Hepatocyte (in vitro differentiated cells): ENCODE results near the gene TMEM114. TPM values are rescaled to one million over a fixed set of nuclear protein-coding genes. Genes with fewer than 3 reads are reported as not detected.

Source experiments
- DNase-seq: peaks from one replicate; pipeline ENCODE4 v3.0.0-alpha.2; 2016; ENCODE audit warnings: low spot score
- H2AFZ ChIP-seq: fragments of 200-600 bp; sonication (generic); 2 replicates; pipeline ENCODE4 v1.6.0; 2016; ENCODE audit warnings: antibody characterized with exemption, mild to moderate bottlenecking
- H3K27ac ChIP-seq: fragments of 200-600 bp; sonication (generic); 2 replicates; pipeline ENCODE4 v1.5.1; 2016; ENCODE audit warnings: mild to moderate bottlenecking
- H3K27me3 ChIP-seq: fragments of 200-600 bp; sonication (generic); 2 replicates; pipeline ENCODE4 v1.6.1; 2016
- H3K36me3 ChIP-seq: fragments of 200-600 bp; sonication (generic); replicated peaks from 2 replicates; pipeline ENCODE4 v1.5.1; 2016; ENCODE audit warnings: low read depth; ENCODE audit not compliant: insufficient read depth
- H3K4me1 ChIP-seq: fragments of 200-600 bp; sonication (generic); 2 replicates; pipeline ENCODE4 v1.5.1; 2016; ENCODE audit warnings: mild to moderate bottlenecking, moderate library complexity; ENCODE audit not compliant: insufficient read depth
- H3K4me2 ChIP-seq: fragments of 200-600 bp; sonication (generic); 2 replicates; pipeline ENCODE4 v1.6.0; 2016
- H3K4me3 ChIP-seq: fragments of 200-600 bp; sonication (generic); 2 replicates; pipeline ENCODE4 v1.5.1; 2016; ENCODE audit warnings: mild to moderate bottlenecking
- H3K79me2 ChIP-seq: fragments of 200-600 bp; sonication (generic); 2 replicates; pipeline ENCODE4 v1.6.0; 2017; ENCODE audit warnings: mild to moderate bottlenecking
- H3K9me2 ChIP-seq: fragments of 200-600 bp; sonication (generic); replicated peaks from 2 replicates; pipeline ENCODE4 v1.6.0; 2017; ENCODE audit warnings: mild to moderate bottlenecking; ENCODE audit not compliant: insufficient read depth
- H3K9me3 ChIP-seq: fragments of 200-600 bp; sonication (generic); 2 replicates; pipeline ENCODE4 v1.5.1; 2016; ENCODE audit warnings: low read depth, mild to moderate bottlenecking
- H4K20me1 ChIP-seq: fragments of 200-600 bp; sonication (generic); 2 replicates; pipeline ENCODE4 v1.6.0; 2016; ENCODE audit warnings: mild to moderate bottlenecking; ENCODE audit not compliant: insufficient read depth, poor library complexity, severe bottlenecking
- EZH2 ChIP-seq: fragments of 200-600 bp; sonication (generic); IDR thresholded peaks from 2 replicates; pipeline ENCODE4 v1.6.1; 2016; ENCODE audit warnings: antibody characterized with exemption, mild to moderate bottlenecking, borderline replicate concordance
- EZH2phosphoT487 ChIP-seq: fragments of 200-600 bp; sonication (generic); IDR thresholded peaks from one replicate; pipeline ENCODE4 v1.6.1; 2018; ENCODE audit warnings: antibody characterized with exemption, mild to moderate bottlenecking, low read depth, moderate library complexity; ENCODE audit not compliant: unreplicated experiment, severe bottlenecking
- WGBS: methylation state at CpG from one replicate; pipeline ENCODE4 v1.1.6; 2016; ENCODE audit warnings: low lambda C conversion rate; ENCODE audit errors: missing lambda C conversion rate; 5-methylcytosine and 5-hydroxymethylcytosine counted together
- polyA plus RNA-seq: library from polyadenylated mRNA; unstranded; fragments of >200 nt; fragmentation: Nextera tagmentation; extraction: Ambion mirVana; gene quantifications from 2 replicates; pipeline ENCODE4 v1.2.1, GENCODE V29; 2016
- total RNA-seq: library from RNA; depleted of rRNA; stranded (reverse); fragments of >200 nt; gene quantifications from 2 replicates; pipeline ENCODE4 v1.2.3, GENCODE V29; 2014
- TF ChIP-seq, protein P1 (sequence below): fragments of 200-600 bp; sonication (generic); IDR thresholded peaks from 2 replicates; pipeline ENCODE4 v1.5.1; 2016; ENCODE audit warnings: antibody characterized with exemption, mild to moderate bottlenecking; ENCODE audit not compliant: poor library complexity

The TMEM114 gene
- total and polyA plus RNA-seq, 2 experiments from 2014 or later, result not detected

GRCh38 chr16:8537691-8538342 lies 52.5 kb downstream of the TMEM114 start:
- H3K27me3 ChIP-seq, result peaks cover 3% of the 10 kb centered on the region
- TF ChIP-seq EZH2phosphoT487 (no peak), EZH2 (no peak)
- TF ChIP-seq, protein P1, sequence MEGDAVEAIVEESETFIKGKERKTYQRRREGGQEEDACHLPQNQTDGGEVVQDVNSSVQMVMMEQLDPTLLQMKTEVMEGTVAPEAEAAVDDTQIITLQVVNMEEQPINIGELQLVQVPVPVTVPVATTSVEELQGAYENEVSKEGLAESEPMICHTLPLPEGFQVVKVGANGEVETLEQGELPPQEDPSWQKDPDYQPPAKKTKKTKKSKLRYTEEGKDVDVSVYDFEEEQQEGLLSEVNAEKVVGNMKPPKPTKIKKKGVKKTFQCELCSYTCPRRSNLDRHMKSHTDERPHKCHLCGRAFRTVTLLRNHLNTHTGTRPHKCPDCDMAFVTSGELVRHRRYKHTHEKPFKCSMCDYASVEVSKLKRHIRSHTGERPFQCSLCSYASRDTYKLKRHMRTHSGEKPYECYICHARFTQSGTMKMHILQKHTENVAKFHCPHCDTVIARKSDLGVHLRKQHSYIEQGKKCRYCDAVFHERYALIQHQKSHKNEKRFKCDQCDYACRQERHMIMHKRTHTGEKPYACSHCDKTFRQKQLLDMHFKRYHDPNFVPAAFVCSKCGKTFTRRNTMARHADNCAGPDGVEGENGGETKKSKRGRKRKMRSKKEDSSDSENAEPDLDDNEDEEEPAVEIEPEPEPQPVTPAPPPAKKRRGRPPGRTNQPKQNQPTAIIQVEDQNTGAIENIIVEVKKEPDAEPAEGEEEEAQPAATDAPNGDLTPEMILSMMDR, result no peak
- H3K9me2 ChIP-seq, result no peaks in the 10 kb centered on the region
- DNase-seq, result peak; percentile 29
- 74% methylated on average over 6 of the region's 6 CpGs for WGBS
- no peaks in the 10 kb centered on the region for H3K36me3 ChIP-seq
- H3K9me3 ChIP-seq, result no peaks in the 10 kb centered on the region
- no peak overlapping the region for H2AFZ ChIP-seq
- no peaks in the 10 kb centered on the region for H3K79me2 ChIP-seq
- no peak overlapping the region for H3K4me2 ChIP-seq
- H4K20me1 ChIP-seq, result no peaks in the 10 kb centered on the region
- peak overlapping the region; percentile 52 for H3K27ac ChIP-seq
- H3K4me3 ChIP-seq, result no peak overlapping the region
- no peaks in the 10 kb centered on the region for H3K4me1 ChIP-seq

GRCh38 chr16:8533509-8533908 lies 56.8 kb downstream of the TMEM114 start:
- TF ChIP-seq, protein P1, result no peak
- TF ChIP-seq EZH2phosphoT487 (no peak), EZH2 (no peak)
- 83% methylated on average over 2 of the region's 2 CpGs for WGBS
- DNase-seq, result no peak
- H3K27ac ChIP-seq, result no peak overlapping the region
- no peak overlapping the region for H3K4me2 ChIP-seq
- H3K4me1 ChIP-seq, result no peaks in the 10 kb centered on the region
- no peak overlapping the region for H2AFZ ChIP-seq
- no peaks in the 10 kb centered on the region for H3K9me3 ChIP-seq
- no peaks in the 10 kb centered on the region for H4K20me1 ChIP-seq
- no peaks in the 10 kb centered on the region for H3K36me3 ChIP-seq
- no peak overlapping the region for H3K4me3 ChIP-seq
- peaks cover 4% of the 10 kb centered on the region for H3K27me3 ChIP-seq
- no peaks in the 10 kb centered on the region for H3K79me2 ChIP-seq
- no peaks in the 10 kb centered on the region for H3K9me2 ChIP-seq

DNA sequence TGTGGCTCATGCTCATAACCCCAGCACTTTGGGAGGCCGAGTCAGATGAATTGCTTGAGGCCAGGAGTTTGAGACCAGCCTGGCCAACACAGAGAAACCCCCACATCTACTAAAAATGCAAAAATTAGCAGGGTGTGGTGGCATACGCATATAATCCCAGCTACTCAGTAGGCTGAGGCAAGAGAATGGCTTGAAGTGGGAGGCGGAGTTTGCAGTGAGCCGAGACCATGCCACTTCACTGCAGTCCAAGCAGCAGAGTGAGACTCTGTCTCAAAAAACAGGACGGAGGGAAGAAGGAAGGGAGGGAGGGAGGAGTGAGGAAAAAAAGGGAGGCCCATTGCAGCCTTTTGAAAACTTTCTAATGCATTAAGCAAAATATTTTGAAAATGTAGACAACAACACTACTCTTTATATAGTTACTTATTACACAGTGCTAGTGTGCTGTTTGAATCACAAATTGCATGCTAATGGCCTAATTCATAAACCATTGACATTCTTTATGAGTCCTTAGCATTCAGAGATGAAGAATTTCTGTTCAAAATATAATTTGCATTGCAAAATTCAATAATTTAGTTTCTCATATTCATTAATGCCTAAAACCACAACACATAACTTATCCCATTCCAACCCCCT lies 59.4 kb downstream of the TMEM114 start:
- no peak overlapping the region for H3K4me3 ChIP-seq
- no peak overlapping the region for H3K4me2 ChIP-seq
- 80% methylated on average over 5 of the region's 5 CpGs for WGBS
- H3K79me2 ChIP-seq, result no peaks in the 10 kb centered on the region
- no peaks in the 10 kb centered on the region for H3K9me2 ChIP-seq
- no peak for DNase-seq
- TF ChIP-seq EZH2phosphoT487, result no peak
- TF ChIP-seq, protein P1, result no peak
- no peak for TF ChIP-seq EZH2
- no peaks in the 10 kb centered on the region for H3K4me1 ChIP-seq
- no peak overlapping the region for H3K27ac ChIP-seq
- H3K36me3 ChIP-seq, result no peaks in the 10 kb centered on the region
- no peaks in the 10 kb centered on the region for H3K9me3 ChIP-seq
- H4K20me1 ChIP-seq, result no peaks in the 10 kb centered on the region
- no peak overlapping the region for H2AFZ ChIP-seq
- H3K27me3 ChIP-seq, result peaks cover 4% of the 10 kb centered on the region
